RWPE2 (cell line): ENCODE measurements around the gene TMPRSS9.

Experiments
- ATAC-seq: fragments of 200-7000 bp; cut with Tn5 transposase; 3 replicates; pipeline ENCODE4 v1.9.1; 2021; ENCODE audit warnings: low read depth
- DNase-seq: peaks from one replicate; pipeline ENCODE4 v3.0.0-alpha.2; 2020; ENCODE audit warnings: low spot score
- H3K27ac ChIP-seq: fragments of 450-650 bp; 2 replicates; pipeline ENCODE4 v1.5.1; 2017; ENCODE audit warnings: mild to moderate bottlenecking; ENCODE audit not compliant: poor library complexity, severe bottlenecking
- H3K27me3 ChIP-seq: fragments of 250-450 bp; sonication (Bioruptor Pico); 2 replicates; pipeline ENCODE4 v1.5.1; 2021; ENCODE audit warnings: mild to moderate bottlenecking, moderate library complexity; ENCODE audit not compliant: insufficient read depth, poor library complexity, severe bottlenecking
- H3K36me3 ChIP-seq: fragments of 250-450 bp; sonication (Bioruptor Pico); 2 replicates; pipeline ENCODE4 v1.5.1; 2020; ENCODE audit warnings: low read depth, mild to moderate bottlenecking, moderate library complexity
- H3K4me1 ChIP-seq: fragments of 250-450 bp; sonication (Bioruptor Pico); 2 replicates; pipeline ENCODE4 v1.5.1; 2021; ENCODE audit warnings: mild to moderate bottlenecking, moderate library complexity; ENCODE audit not compliant: insufficient read depth, poor library complexity, severe bottlenecking
- H3K4me3 ChIP-seq: fragments of 250-450 bp; sonication (Bioruptor Pico); 2 replicates; pipeline ENCODE4 v1.5.1; 2021; ENCODE audit warnings: mild to moderate bottlenecking, moderate library complexity; ENCODE audit not compliant: severe bottlenecking
- H3K9me3 ChIP-seq: fragments of 250-450 bp; sonication (Bioruptor Pico); 2 replicates; pipeline ENCODE4 v1.5.1; 2021; ENCODE audit warnings: mild to moderate bottlenecking, moderate library complexity; ENCODE audit not compliant: severe bottlenecking
- CTCF ChIP-seq: fragments of 450-650 bp; IDR thresholded peaks from one replicate; pipeline ENCODE4 v1.5.1; 2017; ENCODE audit warnings: mild to moderate bottlenecking, moderate library complexity; ENCODE audit not compliant: poor library complexity, severe bottlenecking

TMPRSS9 gene

DNA sequence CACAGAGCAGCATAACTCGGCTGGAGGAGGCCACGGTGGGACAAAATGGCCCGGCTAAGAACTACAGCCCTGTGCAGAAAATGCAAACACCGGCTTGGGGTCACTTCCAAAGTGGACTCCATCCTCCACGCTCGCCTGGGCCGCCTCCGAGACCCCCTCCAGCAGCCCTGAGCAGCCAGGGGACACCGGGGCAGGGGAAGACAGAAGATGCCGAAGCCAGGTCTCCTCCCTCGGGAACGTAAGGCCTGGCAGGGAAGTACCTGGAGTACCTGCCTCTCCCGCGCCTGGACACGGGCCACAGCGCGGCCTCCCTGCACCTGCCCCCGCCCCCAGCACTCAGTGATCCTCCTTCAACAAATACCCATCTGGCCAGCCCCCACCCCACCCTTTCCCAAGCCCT is 91.7 kb downstream of the TMPRSS9 start:
- no peaks in the 10 kb centered on the region for H3K9me3 ChIP-seq
- no peaks in the 10 kb centered on the region for H3K4me1 ChIP-seq
- no peak for TF ChIP-seq CTCF
- H3K36me3 ChIP-seq = peaks cover 22% of the 10 kb centered on the region
- no peaks in the 10 kb centered on the region for H3K27me3 ChIP-seq
- ATAC-seq (no peak), DNase-seq (no peak)
- H3K4me3 ChIP-seq = no peak overlapping the region
- H3K27ac ChIP-seq = no peak overlapping the region

- ATAC-seq = no peak
- Histone ChIP-seq H3K4me1 (no peaks in the 10 kb centered on the region), H3K27ac (no peak overlapping the region), H3K36me3 (peaks cover 15% of the 10 kb centered on the region), H3K9me3 (no peaks in the 10 kb centered on the region), H3K4me3 (no peak overlapping the region), H3K27me3 (no peaks in the 10 kb centered on the region)
- DNase-seq = no peak
- no peak for TF ChIP-seq CTCF
Observed at GRCh38 chr19:2453431-2454025, 93.5 kb downstream of the TMPRSS9 start.

DNA sequence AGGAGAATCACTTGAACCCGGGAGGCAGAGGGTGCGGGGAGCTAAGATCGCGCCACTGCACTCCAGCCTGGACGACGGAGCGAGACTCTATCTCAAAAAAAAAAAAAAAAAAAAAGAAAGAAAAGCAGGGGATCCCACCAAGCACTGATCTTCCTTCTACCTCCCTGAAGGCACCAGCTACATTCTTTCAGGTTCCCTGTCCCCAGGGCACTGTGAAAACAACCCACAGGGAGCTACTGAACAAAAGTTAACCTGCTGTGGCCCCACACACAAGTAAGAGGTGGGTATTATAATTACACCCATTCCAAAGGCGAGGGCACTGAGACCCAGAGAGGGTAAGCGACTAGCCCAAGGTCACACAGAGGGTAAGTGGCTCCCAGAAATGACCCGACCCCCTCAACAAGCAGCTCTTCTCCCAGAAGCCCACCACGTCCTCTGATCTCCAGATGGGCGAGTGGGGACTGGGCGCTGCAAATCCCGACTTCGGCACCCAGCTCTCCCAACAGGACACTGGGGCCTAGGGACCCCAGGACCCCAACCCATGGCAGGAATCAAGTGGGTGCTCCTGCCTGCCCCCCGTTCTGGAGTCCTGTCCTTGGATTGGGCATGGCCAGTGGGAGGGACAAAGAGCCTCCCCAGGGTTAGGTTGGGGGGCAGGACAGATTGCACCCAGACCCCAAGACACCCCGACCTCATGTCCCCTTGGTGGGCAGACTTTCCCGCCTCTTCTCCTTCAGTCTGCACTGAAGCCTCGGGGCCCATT is 94.3 kb downstream of the TMPRSS9 start:
- TF ChIP-seq CTCF = no peak
- no peak for DNase-seq
- Histone ChIP-seq H3K4me1 (no peaks in the 10 kb centered on the region), H3K27ac (peak overlapping the region; percentile 81), H3K9me3 (no peaks in the 10 kb centered on the region), H3K27me3 (no peaks in the 10 kb centered on the region), H3K36me3 (peaks cover 9% of the 10 kb centered on the region), H3K4me3 (no peak overlapping the region)
- no peak for ATAC-seq

DNA sequence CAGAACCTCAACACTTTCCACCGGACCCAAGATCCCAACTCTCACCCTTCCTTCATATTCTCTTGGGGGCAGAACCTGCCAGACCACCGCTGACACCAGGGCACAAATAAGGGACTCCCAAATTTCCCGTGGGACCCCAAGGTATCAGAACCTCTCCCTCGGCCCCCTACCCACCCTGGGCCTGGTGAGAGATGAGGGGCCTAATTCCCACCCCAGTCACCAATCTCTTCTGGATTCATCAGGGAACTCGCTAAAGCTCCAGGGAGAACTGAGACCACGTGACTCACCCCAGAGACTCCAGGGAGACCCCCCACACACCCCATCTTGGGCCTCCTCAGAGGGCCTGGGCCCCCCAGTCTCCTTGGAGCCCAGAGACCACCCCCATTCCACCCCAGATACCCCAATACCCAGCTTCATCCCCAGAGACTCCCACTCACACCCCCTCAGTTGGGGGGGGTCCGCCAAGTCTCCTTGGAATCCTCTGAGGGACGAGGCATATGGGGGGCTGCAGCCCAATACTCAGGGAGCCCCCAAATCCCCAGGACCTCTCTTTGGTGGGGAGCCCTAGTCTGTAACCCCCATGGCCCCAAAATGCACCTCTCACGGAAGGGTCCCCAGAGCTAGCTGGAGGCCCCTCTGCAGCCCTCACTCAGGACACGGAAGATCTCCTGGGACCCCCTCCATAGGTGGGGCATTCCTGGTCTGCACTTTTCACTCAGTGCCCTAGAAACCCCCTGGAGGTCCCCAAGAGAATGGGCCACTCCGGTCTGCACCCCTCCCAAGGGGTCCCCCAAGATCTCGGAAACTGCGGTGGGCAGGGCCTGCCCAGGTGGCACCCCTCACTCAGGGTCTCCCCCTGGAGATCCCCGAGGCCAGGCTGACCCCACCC is 95.1 kb downstream of the TMPRSS9 start:
- Histone ChIP-seq H3K36me3 (peaks cover 4% of the 10 kb centered on the region; the same call in 1 of the 2 replicates), H3K27me3 (no peaks in the 10 kb centered on the region), H3K27ac (peak overlapping the region; percentile 81), H3K9me3 (no peaks in the 10 kb centered on the region), H3K4me1 (no peaks in the 10 kb centered on the region), H3K4me3 (peak overlapping the region; percentile 100)
- ATAC-seq (no peak), DNase-seq (no peak)
- TF ChIP-seq CTCF = no peak
